Esophagus squamous epithelium (tissue), 4 donors: ENCODE measurements around the gene ATP7B.

Experiments used
- CTCF ChIP-seq, 6 experiments: fragments of 450-650 bp in 4 of 6; fragments of 200-600 bp in 2 of 6; sonication (generic) in 2 of 6; IDR thresholded peaks; one replicate each; pipeline ENCODE4 v1.5.1; 2016 to 2019; ENCODE audit warnings: antibody characterized with exemption in 6 of 6, mild to moderate bottlenecking in 4 of 6, moderate library complexity in 4 of 6
- POLR2A ChIP-seq, 4 donors: fragments of 450-650 bp; IDR thresholded peaks; one replicate each; pipeline ENCODE4 v1.6.1; 2017; ENCODE audit warnings: antibody characterized with exemption in 4 of 4, mild to moderate bottlenecking in 4 of 4, moderate library complexity in 3 of 4

GRCh38 chr13:51944428-51944827 lies 66.8 kb downstream of the ATP7B start:
- TF ChIP-seq CTCF (IDR thresholded peaks at IDR 0.05) = no peak
- TF ChIP-seq POLR2A (IDR thresholded peaks at IDR 0.05) = no peak
